HG02623 (cell line): ENCODE results near the gene FGD4.

Source experiments
- ATAC-seq: cut with Tn5 transposase; IDR thresholded peaks from one replicate; pipeline ENCODE4 v1.9.1; 2021; ENCODE audit warnings: moderate library complexity; ENCODE audit not compliant: unreplicated experiment

Gene FGD4

DNA sequence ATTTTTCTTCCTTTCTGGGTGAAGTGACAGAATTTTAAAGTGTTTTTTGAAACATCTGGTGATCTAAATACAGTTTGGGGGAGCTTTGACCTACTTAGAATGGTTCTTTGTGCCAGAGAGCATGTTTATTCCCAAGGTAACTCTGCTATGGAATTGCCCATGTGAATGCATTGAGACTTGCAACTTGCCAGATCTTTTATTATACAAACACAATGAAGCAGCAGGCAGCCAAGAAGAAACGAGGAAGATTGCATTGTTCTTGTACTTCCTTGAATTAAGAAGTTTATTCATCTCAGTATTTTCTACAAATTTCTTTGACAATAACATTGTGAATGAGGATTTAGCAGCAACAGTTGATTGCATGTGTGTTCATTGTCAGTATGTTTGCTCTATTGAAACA, 55.5 kb downstream of the FGD4 start:
- no peak for ATAC-seq

DNA sequence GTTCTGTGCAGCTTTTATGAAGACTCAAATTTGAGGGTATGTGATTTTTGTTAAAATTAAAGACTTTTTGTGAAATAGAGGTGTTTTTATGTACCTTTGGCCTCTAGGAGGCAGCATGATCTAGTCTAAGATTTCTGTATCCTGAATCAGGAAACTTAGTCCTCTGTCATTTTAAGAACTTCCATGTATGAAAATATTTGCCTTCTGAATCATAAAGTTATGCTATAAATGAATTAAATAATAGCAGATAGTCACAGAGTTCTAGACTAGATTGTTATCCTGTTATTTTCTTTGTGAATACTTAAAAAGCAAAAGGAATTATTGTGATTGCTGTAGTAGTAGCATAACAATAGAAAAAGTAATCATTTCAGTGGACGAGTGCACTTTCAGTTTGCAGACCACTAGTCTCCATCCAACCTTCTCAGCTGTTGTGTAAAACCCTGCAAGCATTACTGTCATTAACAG, 56.3 kb downstream of the FGD4 start:
- ATAC-seq, result no peak

DNA sequence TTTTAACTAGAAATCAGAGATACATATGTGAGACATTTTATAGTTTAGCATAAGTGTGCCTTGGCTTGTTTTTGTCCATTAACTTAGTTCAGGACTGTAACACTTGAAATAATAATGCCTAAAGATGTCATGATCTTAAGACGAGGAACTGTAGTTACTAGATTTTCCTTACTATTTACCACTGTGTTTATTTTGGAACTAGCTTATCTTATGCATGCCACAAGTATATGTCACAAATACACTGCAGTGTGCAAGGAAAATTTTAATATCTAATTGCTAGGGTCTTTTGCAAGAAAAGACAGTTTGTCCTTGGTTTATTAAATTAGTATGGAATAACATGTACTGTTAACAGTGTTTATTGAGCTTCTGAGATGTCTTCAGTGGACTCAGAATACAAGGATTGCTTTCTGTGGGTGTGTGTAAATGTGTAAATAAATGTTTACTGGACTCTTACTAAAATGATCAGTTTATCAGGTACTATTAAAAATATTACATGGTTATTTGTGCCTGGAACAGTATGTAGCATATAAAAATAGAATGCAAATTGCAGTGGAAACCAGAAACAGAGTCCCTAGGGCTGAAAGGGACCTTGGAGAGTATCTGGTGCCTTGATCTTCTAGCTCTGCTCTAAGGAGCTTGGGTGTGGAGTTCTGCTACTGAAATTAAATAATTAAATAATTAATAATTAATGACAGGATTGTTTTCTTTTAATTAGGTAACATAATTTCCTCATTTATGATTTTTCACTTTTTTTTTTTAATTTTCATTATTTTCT, 58.1 kb downstream of the FGD4 start:
- ATAC-seq, result no peak

DNA sequence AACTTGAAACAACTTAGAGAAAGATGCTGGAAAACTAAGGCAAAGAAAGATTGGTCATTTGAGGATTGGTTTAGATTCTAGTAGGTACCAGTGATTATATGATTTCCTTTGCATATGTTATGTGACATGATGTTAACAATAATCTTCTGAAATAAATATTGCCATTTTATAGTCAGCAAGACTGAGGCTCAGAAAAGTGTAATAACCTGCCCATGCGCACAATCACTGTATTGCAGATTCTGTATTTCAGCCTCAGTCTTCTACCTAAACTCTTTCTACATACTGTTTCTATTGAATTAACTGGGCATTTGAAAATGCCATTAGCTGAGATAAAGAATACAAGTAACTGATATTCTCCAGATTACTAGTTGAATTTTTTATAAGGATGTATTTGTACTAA, 61.3 kb downstream of the FGD4 start:
- ATAC-seq, result no peak

DNA sequence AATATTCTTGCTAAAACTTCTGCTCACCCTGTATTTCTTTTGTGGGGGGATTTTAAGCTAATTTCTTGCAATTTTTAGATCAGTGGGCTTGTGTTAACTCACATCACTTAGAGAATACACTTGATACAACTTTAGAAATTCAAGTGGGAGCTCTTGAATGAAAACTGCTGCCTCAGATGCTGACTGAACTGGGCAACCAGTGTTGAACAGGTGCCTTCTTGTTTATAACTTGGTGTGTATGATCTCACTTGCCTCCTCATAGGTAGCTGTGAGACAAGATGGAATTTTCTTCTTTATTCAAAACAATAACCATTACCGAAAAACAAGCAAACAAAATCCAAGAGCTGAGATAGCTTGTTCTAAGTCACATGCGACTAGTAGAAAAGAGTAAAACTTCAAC, 63.5 kb downstream of the FGD4 start:
- ATAC-seq, result no peak

DNA sequence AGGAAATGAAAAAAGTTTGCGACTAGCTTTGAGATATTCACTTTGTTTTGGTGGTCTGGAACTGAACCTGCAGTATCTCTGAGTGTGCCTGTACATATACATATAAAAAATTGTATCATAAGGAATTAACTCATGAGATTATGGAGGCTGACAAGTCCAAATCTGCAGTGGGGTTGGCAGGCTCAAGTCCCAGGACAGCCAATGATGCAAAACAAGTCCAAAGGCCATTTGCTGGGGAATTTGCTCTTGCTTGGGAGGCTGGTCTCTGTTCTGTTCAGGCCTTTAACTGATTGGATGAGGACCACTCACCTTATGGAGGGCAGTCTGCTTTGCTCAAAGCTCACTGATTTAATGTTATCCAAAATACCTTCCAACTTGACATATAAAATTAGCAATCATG, 66.8 kb downstream of the FGD4 start:
- no peak for ATAC-seq

DNA sequence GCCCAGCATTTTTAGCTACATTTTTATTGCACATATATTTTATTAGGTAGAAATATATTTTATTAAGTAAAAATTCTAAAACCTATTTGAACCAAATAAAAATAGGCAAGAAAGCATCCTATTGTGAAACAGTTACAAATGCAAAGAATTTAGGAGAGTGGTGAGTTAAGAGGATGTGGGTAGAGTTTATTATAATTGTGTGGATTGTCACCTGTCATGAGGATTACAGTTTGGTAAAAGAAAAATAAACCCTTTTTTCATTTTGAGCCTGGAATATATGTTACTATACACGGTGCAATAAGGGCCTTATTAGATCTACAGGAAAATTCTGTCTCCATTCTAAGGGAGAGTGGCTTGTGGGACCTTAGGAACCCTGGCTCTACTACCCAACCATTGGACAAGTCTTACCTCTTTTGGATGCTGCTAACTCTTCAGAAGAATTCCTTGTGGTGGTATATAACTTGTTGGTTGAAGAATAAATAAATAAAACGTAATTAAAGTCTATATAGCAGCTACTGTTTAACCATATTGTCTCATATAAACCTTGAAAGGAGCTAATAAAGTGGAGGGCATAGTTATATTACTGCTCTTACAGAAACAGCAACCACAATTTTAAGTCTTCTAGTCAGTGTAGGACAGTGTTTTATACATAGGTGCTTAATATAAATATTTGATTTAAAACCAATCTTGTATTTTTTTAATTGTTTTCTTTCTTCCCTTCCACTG, 67.8 kb downstream of the FGD4 start:
- no peak for ATAC-seq

DNA sequence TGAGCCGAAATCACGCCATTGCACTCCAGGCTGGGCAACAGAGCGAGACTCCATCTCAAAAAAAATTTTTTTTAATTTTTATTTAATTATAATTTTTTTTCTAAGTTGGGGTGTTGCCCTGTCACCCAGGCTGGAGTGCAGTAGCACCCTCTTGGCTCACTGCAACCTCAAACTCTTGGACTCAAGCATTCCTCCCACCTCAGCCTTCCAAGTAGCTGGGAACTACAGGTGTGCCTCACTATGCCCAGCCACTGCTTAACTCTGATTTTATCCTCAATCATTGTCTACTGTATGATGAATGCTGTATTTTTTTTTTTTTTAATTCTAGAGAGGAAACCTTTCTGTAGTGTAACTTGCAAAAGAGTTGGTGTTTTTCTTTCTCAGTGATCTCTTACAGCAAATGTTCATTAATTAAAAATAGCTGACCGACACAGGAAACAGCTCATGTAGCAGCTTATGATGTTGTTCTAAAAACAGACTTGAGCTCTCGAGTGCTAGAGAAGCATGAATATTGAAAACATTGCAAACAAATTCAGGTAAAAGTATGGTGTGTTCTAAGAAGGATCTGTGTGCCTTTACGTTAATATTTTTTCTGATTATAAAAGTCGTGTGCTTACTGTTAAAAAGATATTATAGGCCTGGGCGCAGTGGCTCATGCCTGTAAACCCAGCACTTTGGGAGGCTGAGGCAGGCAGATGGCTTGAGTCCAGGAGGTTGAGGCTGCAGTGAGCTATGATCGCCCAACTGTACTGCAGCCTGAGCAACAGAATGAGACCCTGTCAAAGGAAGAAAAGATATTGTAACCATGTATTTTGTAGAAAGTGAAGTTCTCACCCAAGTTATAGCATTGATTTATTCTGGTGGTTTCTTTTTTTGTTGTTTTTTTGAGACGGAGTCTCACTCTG, 68.9 kb downstream of the FGD4 start:
- no peak for ATAC-seq

DNA sequence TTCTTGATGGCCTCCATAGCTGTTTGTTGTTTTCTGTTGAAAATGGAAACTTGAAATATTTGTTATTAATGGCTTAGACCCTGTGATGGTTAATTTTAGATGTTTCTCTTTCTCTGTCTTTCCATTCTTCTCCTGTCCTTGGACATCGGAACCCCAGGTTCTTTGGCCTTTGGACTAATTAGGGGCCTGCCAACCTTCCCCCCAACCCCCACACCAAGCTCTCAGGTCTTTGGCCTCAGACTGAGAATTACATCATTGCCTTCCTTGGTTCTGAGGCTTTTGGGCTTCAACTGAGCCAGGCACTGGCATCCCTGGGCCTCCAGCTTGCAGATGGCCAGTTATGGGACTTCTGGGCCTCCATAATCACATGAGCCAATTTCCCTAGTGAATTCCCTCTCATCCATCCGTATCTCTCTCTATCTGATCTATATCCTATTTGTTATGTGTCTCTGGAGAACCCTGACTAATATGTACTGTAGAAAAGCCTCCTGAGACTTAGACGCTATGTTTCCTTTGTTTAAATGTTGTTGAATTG, 71.6 kb downstream of the FGD4 start:
- no peak for ATAC-seq

DNA sequence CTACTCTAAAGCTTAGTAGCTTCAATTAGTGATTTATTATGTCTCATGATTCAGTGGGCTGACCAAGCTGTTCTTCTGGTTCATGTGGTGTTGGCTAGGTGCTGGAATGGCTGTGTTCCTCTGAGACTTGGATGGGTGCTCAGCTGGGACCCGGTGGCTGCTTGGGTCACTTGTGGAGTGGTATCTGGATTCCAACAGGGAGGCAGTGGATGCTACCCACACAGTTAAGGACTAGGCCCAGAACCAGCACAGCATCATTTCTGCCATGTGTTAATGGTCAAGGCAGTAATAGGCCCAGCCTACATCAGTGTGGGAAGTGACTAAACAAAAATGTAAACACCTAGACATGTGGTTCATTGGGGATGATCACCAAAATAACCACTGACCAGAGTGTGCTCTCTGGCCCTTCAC, 72.2 kb downstream of the FGD4 start:
- no peak for ATAC-seq

DNA sequence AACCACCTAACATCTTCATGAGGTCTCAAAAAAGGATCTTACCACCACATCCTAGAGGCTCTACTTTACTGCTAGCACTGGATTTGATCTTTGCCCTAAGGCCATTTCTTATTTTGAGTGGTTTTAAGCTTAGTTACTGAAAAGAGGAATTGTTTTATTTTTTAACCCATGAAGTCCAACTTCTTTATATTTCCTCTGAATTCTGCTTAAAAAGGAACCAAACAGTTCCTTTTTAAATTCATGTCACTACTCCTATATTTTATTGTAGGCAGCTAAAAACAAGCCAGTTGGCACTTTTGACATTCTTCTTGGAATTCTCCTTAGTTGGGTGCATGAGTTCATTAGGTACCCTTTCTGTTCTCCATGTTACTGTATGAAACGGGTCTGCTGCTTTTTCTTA, 76.4 kb downstream of the FGD4 start:
- no peak for ATAC-seq

DNA sequence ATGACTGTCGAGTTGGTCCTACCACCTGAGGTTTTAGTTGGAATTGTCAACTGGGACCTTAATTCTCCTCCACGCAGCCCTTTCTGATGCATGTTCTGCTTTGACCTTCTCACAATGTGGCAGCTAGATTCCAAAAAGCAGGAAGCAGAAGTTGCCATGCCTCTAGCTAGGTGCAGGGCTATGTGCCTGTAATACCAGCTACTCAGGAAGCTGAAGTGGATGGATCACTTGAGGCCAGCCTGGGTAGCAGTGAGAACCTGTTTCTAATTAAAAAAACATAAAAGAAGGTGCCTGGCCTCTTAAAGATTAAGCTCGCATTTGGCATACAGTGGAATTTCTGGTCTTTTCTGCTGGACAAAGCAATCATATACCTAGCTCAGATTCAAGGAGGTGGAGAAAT, 77.1 kb downstream of the FGD4 start:
- ATAC-seq, result no peak

DNA sequence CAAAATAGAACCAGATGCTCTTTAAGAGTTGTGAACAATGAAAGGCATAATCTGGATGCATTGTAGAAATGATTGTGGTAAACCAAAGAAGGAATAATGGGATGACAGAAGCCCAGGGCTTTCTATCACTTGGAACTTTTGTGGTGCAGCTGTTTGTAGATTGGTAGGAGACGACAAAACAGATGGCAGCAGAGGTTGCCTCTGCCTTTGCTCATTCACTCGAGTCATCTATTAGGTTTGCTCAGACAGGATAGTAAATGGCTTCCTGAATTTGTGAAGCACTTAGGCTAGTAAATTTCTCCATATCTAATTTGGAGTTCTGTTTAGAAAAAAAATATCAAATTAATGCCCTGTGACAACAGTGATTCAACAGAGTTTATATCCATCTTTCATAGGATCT, 78.4 kb downstream of the FGD4 start:
- no peak for ATAC-seq

DNA sequence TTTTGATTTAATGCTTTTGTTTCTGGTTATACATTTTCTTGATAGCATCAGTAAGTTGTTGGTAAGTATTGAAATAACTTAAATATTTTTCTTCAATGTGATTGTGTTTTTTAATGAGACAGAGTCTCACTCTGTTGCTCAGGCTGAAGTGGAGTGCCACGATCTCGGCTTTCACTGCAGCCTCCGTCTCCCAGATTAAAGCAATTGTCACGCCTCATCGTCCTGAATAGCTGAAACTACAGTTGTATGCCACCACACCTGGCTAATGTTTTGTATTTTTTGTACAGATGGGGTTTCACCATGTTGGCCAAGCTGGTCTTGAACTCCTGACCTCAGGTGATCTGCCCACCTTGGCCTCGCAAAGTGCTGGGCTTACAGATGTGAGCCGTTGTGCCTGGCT, 78.8 kb downstream of the FGD4 start:
- no peak for ATAC-seq

DNA sequence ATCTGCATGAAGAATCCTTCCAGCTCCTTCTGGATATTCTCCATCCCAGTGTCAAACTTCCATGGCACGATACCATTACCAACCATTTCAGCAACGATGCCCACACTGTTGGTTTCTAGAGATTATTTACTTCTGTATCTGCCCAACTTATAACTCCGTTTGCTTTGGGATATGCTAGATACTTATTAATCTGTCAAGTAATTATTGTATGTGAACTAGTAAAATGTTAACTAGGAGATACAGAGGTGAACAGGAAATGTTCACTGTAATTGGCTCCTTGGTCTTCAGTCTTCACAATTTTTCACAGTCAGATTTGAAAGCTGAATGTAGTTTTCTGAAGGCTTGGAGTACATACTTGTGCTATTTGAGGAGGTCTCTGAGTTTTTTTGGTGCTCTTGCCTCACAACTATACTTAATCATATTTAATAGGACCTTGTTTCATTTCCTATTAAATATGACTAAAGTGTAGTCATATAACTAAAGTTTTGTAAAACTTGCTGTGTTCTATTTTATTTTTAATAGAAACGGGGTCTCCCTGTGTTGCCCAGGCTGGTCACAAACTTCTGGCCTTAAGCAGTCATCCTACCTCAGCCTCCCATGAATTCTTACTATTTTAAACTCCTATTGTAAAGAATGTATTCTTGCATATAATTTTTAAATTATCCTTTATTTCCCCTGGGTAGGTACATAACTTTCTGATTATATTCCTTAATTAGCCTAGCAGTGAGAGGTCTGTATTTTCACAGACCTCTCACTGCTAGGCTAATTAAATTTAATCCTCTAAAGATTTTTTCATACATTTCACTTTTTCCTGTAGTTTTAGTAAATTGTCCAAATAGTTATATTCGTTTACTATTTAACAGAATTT, 79.7 kb downstream of the FGD4 start:
- no peak for ATAC-seq

DNA sequence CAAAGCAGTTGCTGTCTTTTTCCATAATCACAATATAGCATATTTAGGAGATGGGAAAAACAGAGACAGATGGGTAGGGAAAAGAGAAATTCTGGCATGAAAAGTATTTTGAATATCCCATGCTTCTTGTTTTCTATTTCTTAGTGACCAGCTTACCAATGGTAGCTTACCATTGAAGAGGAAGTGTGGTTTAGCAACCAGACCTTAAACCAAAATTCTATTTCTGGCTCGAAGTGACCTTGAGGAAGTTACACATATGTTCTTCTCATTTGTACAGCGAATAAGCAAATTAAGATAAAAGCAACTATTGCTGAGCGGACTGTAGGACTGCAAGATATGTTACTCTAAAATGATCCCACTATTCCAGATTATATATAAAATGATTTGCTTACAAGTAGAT, 82.9 kb downstream of the FGD4 start:
- ATAC-seq, result no peak

DNA sequence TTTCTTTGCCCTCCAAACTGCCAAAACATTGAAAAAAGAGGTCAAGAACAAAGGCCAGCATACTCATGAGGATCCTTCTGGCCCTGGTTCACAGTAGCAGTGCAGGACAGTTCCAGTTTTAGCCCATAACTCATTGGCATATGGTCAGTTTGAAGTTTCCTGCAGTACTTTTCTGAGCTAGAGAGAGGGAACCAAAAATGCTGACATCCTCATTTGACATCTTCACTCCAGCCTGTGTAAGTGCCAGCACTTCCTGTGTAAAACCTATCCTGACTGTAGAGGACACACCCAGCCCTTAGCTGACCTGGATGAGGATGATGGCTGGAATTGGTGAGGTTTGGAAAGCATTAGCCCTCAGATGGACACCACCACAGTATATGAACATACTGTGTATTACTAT, 84.1 kb downstream of the FGD4 start:
- no peak for ATAC-seq

DNA sequence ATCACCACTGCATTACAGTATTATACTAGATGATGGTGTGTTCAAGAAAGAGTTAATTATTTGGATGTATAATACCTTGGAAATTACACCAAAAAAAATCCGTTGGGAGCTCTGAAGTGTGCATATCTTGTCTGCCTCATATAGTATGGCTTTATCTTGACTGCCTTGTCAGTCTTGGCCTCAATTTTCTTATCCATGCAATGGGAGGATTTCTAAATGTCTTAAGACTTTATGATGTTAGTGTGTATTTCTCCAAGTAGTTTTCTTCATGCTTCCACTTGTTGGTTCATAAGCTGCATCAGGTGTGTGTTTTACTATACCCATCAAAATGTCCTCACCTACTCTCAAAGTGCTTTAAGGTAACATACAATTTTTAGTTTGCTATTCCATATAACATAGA, 84.6 kb downstream of the FGD4 start:
- no peak for ATAC-seq

DNA sequence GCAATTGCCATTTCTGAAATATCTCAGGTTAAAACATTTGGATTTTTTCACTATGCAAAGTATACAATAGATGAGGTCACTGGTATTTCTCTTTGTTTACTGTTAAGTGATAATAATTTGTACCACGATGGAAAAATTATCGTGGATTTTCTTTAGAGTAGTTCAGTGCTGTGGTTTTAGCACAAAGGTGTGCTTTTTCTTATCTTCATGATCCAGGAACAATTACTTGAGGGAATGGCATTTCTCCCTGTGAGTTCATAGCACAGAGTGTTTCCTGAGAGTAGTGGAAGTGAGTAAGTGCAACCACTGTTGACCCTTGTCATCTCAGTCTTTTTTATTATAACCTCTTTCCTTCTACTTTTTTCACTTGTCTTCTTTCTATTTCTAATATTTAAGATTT, 86.8 kb downstream of the FGD4 start:
- ATAC-seq, result no peak

DNA sequence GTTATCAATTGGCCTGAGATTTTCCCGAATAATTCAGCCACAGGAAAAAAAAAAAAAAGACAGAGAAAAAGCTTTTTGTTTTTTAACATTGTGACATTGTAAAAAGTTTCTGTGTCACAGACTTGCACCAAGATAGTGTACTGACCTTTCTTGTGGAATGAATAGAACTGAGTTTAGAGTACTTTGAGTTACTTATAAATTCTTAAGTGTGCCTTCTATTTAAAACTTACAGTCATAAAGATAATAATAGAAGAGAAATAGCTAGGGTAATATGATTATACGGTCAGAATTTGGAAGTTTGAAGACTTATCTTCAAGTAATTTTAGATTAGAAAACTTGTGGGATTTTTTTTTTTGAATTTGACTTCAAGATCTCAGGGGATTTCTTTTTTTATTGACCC, 88.8 kb downstream of the FGD4 start:
- no peak for ATAC-seq
